WTC11 (cell line): ENCODE results near the gene CYP27A1. TPM values are rescaled to one million over a fixed set of nuclear protein-coding genes. Genes with fewer than 3 reads are reported as not detected.

Experiments
- ATAC-seq: fragments of 200-7000 bp; cut with Tn5 transposase; 2 replicates; pipeline ENCODE4 v1.10.0; 2021; ENCODE audit warnings: mild to moderate bottlenecking, moderate library complexity
- CTCF ChIA-PET: fragments of 300-600 bp; sonication (Branson Sonifier 250); formaldehyde crosslinking; loops from one replicate; lab custom pipeline; 2021; ENCODE audit warnings: antibody characterized with exemption; lab: Charles Lee
- POLR2A ChIA-PET: fragments of 350-600 bp; sonication (Branson Sonifier 250); formaldehyde crosslinking; loops from one replicate; lab custom pipeline; 2021; ENCODE audit warnings: antibody characterized with exemption; lab: Charles Lee
- DNase-seq: peaks from one replicate; pipeline ENCODE4 v3.0.0; 2021; ENCODE audit warnings: low spot score
- H3K27ac Mint-ChIP-seq: 2 replicates; pipeline ENCODE4 v1.8.0; 2021; ENCODE audit warnings: mixed read lengths
- H3K27me3 Mint-ChIP-seq: 2 replicates; pipeline ENCODE4 v1.8.0; 2021; ENCODE audit warnings: low read depth, mild to moderate bottlenecking, moderate library complexity, mixed read lengths
- H3K36me3 Mint-ChIP-seq: 2 replicates; pipeline ENCODE4 v1.8.0; 2021; ENCODE audit warnings: mixed read lengths
- H3K4me1 Mint-ChIP-seq: 2 replicates; pipeline ENCODE4 v1.8.0; 2022; ENCODE audit warnings: mixed read lengths
- H3K4me3 Mint-ChIP-seq: 2 replicates; pipeline ENCODE4 v1.8.0; 2021; ENCODE audit warnings: mild to moderate bottlenecking, moderate library complexity, mixed read lengths
- H3K9me3 Mint-ChIP-seq: 2 replicates; pipeline ENCODE4 v1.8.0; 2021; ENCODE audit warnings: mixed read lengths
- FOXJ3 ChIP-seq: sonication (generic); formaldehyde crosslinking; IDR thresholded peaks from 2 replicates; pipeline ENCODE4 v1.9.0; 2021; ENCODE audit warnings: missing genetic modification reagents, mild to moderate bottlenecking, borderline replicate concordance
- GABPB1 ChIP-seq: sonication (generic); formaldehyde crosslinking; IDR thresholded peaks from 2 replicates; pipeline ENCODE4 v1.8.1; 2023; ENCODE audit warnings: mild to moderate bottlenecking, missing genetic modification reagents
- MXD4 ChIP-seq: fragments of 250-450 bp; sonication (Bioruptor Pico); IDR thresholded peaks from 2 replicates; pipeline ENCODE4 v1.8.0; 2021; ENCODE audit warnings: mild to moderate bottlenecking, moderate library complexity, borderline replicate concordance
- TCF7 ChIP-seq: sonication (generic); formaldehyde crosslinking; IDR thresholded peaks from 2 replicates; pipeline ENCODE4 v1.8.0; 2022; ENCODE audit warnings: mild to moderate bottlenecking, low read depth, missing genetic modification reagents, moderate library complexity
- TEAD1 ChIP-seq: sonication (generic); formaldehyde crosslinking; IDR thresholded peaks from 2 replicates; pipeline ENCODE4 v1.8.0; 2022; ENCODE audit warnings: mild to moderate bottlenecking, missing genetic modification reagents
- TP53 ChIP-seq: sonication (generic); formaldehyde crosslinking; IDR thresholded peaks from 2 replicates; pipeline ENCODE4 v1.8.1; 2023; ENCODE audit warnings: mild to moderate bottlenecking, missing genetic modification reagents
- ZBTB21 ChIP-seq: sonication (generic); formaldehyde crosslinking; IDR thresholded peaks from 2 replicates; pipeline ENCODE4 v1.8.1; 2023; ENCODE audit warnings: mild to moderate bottlenecking, missing genetic modification reagents, borderline replicate concordance
- ZNF219 ChIP-seq: sonication (generic); formaldehyde crosslinking; IDR thresholded peaks from 2 replicates; pipeline ENCODE4 v1.8.0; 2023; ENCODE audit warnings: missing genetic modification reagents, mild to moderate bottlenecking, borderline replicate concordance
- ZNF232 ChIP-seq: sonication (generic); formaldehyde crosslinking; IDR thresholded peaks from 2 replicates; pipeline ENCODE4 v1.8.0; 2022; ENCODE audit warnings: mild to moderate bottlenecking, missing genetic modification reagents
- ZNF263 ChIP-seq: sonication (generic); formaldehyde crosslinking; IDR thresholded peaks from 2 replicates; pipeline ENCODE4 v1.8.1; 2022; ENCODE audit warnings: low read depth, mild to moderate bottlenecking, moderate library complexity, missing genetic modification reagents
- ZNF317 ChIP-seq: sonication (generic); formaldehyde crosslinking; IDR thresholded peaks from 2 replicates; pipeline ENCODE4 v1.8.1; 2023; ENCODE audit warnings: low read depth, mild to moderate bottlenecking, moderate library complexity, missing genetic modification reagents, borderline replicate concordance
- ZNF416 ChIP-seq: fragments of 250-450 bp; sonication (Bioruptor Pico); IDR thresholded peaks from 2 replicates; pipeline ENCODE4 v1.9.0; 2021; ENCODE audit warnings: mild to moderate bottlenecking, inconsistent platforms
- ZNF671 ChIP-seq: fragments of 250-450 bp; sonication (Bioruptor Pico); IDR thresholded peaks from 2 replicates; pipeline ENCODE4 v1.8.0; 2021; ENCODE audit warnings: mild to moderate bottlenecking
- total RNA-seq: library from RNA; stranded (reverse); gene quantifications from 3 replicates; pipeline ENCODE4 v1.2.3, GENCODE V29; 2021
- TF ChIP-seq, protein P1 (sequence below): sonication (generic); formaldehyde crosslinking; IDR thresholded peaks from 2 replicates; pipeline ENCODE4 v1.8.0; 2022; ENCODE audit warnings: mild to moderate bottlenecking, missing genetic modification reagents
- TF ChIP-seq, protein P2 (sequence below): fragments of 250-450 bp; sonication (Bioruptor Pico); IDR thresholded peaks from 2 replicates; pipeline ENCODE4 v1.9.0; 2021; ENCODE audit warnings: mild to moderate bottlenecking
- TF ChIP-seq, protein P3 (sequence below): fragments of 250-450 bp; sonication (Bioruptor Pico); IDR thresholded peaks from 2 replicates; pipeline ENCODE4 v2.1.2; 2022; ENCODE audit warnings: mild to moderate bottlenecking, moderate library complexity
- TF ChIP-seq, protein P4 (sequence below): sonication (generic); formaldehyde crosslinking; IDR thresholded peaks from 2 replicates; pipeline ENCODE4 v1.8.0; 2022; ENCODE audit warnings: mild to moderate bottlenecking, missing genetic modification reagents
- TF ChIP-seq, protein P5 (sequence below): fragments of 250-450 bp; sonication (Bioruptor Pico); IDR thresholded peaks from 2 replicates; pipeline ENCODE4 v1.9.0; 2021; ENCODE audit warnings: moderate library complexity, mild to moderate bottlenecking, inconsistent platforms, borderline replicate concordance
- TF ChIP-seq, protein P6 (sequence below): sonication (generic); formaldehyde crosslinking; IDR thresholded peaks from 2 replicates; pipeline ENCODE4 v1.8.0; 2023; ENCODE audit warnings: missing genetic modification reagents
- TF ChIP-seq, protein P7 (sequence below): sonication (generic); formaldehyde crosslinking; IDR thresholded peaks from 2 replicates; pipeline ENCODE4 v1.8.0; 2022; ENCODE audit warnings: missing genetic modification reagents

The CYP27A1 gene
- total RNA-seq, 1 experiment from 2014 or later: 5.6 TPM

DNA sequence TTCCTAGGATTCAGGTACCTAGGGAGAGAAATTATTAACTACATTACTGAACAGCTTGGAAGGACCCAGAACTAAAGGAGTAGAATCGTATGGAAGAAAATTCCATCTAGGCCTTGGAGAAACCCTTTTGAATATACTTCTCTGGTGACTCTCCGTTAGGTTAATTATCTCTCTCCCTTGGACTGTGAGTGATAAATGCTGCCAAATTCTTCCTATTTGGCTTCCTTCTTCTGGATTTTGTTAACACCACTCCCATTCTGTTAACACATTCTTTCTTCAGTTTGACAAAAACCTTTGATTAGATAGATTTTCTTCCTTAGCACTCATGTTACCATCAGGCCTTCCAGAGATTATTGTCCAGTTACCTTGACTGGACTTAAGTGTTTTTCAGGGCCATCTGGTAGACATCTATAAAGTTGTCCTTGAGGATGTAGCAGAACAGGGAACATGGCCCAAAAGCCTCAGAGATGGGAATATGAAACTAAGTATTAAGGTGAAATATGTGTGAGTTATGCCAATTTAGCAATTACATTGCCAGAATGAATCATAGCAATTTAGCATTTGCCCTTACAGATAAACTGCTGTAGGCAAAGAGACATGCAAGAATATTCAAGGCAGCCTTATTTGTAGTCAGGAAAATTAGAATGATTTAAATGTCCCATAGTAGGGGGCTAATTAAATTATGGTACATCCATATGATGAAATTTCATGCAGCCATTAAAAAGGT, 6.7 kb downstream of the CYP27A1 start (continued):
- TF ChIP-seq, protein P1, sequence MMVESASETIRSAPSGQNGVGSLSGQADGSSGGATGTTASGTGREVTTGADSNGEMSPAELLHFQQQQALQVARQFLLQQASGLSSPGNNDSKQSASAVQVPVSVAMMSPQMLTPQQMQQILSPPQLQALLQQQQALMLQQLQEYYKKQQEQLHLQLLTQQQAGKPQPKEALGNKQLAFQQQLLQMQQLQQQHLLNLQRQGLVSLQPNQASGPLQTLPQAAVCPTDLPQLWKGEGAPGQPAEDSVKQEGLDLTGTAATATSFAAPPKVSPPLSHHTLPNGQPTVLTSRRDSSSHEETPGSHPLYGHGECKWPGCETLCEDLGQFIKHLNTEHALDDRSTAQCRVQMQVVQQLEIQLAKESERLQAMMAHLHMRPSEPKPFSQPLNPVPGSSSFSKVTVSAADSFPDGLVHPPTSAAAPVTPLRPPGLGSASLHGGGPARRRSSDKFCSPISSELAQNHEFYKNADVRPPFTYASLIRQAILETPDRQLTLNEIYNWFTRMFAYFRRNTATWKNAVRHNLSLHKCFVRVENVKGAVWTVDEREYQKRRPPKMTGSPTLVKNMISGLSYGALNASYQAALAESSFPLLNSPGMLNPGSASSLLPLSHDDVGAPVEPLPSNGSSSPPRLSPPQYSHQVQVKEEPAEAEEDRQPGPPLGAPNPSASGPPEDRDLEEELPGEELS: no peak
- no peak for TF ChIP-seq ZBTB21 (CRISPR knock-in tag)
- TF ChIP-seq, all 79 proteins: peak for 0

DNA sequence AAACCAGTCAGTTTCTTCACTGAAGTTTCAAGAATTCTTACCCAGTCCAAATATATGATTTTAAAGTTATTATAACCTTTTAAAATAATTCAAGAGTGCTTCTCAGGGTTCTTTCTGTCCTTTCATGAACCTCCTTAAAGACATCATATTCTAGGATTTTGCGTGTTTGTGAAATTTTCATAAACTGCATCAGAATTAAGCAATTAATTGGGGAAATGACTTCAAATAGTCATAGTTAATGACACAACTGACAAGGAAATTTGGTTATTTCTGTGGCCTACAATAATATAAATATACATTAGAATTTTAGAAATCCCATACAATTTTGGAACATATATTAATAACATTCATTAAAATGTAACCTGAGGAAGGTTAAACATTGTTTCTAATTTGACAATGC, 10.5 kb downstream of the CYP27A1 start:
- TF ChIP-seq TP53 (CRISPR knock-in tag): no peak
- TF ChIP-seq ZNF219 (CRISPR knock-in tag): no peak
- no peak for TF ChIP-seq MXD4 (CRISPR knock-in tag)
- TF ChIP-seq, protein P2, sequence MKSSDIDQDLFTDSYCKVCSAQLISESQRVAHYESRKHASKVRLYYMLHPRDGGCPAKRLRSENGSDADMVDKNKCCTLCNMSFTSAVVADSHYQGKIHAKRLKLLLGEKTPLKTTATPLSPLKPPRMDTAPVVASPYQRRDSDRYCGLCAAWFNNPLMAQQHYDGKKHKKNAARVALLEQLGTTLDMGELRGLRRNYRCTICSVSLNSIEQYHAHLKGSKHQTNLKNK (CRISPR knock-in tag): no peak
- no peak for TF ChIP-seq ZNF416 (CRISPR knock-in tag)
- TF ChIP-seq ZNF232 (CRISPR knock-in tag): no peak
- TF ChIP-seq, protein P3, sequence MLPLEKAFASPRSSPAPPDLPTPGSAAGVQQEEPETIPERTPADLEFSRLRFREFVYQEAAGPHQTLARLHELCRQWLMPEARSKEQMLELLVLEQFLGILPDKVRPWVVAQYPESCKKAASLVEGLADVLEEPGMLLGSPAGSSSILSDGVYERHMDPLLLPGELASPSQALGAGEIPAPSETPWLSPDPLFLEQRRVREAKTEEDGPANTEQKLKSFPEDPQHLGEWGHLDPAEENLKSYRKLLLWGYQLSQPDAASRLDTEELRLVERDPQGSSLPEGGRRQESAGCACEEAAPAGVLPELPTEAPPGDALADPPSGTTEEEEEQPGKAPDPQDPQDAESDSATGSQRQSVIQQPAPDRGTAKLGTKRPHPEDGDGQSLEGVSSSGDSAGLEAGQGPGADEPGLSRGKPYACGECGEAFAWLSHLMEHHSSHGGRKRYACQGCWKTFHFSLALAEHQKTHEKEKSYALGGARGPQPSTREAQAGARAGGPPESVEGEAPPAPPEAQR: no peak
- TF ChIP-seq TEAD1: no peak
- no peak for TF ChIP-seq ZNF317 (CRISPR knock-in tag)
- TF ChIP-seq ZBTB21 (CRISPR knock-in tag): no peak
- no peak for TF ChIP-seq ZNF671 (CRISPR knock-in tag)
- no peak for TF ChIP-seq TCF7
- no peak for TF ChIP-seq ZNF263
- Mint-ChIP-seq H3K4me1 (peaks cover 5% of the 10 kb centered on the region), H3K9me3 (no peaks in the 10 kb centered on the region), H3K36me3 (no peaks in the 10 kb centered on the region), H3K4me3 (no peak overlapping the region), H3K27me3 (no peaks in the 10 kb centered on the region), H3K27ac (no peak overlapping the region)
- no peak for DNase-seq
- CTCF ChIA-PET: no interaction called here
- POLR2A ChIA-PET: no interaction called here
- ATAC-seq: no peak

DNA sequence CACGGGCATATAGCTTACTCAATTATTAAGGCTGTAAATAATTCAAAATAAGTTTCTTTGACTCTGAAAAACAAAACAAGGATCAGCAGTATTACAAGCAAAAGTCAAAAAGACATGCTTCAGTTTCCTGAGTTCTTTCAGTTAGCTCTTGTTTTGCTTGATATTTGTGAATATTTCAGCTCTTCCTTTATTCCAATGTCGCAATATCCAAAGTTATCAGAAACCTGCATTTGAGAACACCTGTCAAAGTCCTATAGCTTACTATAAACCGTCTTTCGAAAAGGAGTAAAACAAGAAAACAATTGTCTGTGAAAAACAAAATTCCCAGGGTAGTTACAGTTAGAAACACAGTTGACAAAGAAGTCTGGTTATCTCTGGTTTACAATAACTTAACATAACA, 14.7 kb downstream of the CYP27A1 start:
- TF ChIP-seq, protein P4, sequence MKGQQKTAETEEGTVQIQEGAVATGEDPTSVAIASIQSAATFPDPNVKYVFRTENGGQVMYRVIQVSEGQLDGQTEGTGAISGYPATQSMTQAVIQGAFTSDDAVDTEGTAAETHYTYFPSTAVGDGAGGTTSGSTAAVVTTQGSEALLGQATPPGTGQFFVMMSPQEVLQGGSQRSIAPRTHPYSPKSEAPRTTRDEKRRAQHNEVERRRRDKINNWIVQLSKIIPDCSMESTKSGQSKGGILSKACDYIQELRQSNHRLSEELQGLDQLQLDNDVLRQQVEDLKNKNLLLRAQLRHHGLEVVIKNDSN (CRISPR knock-in tag): no peak
- TF ChIP-seq, protein P5, sequence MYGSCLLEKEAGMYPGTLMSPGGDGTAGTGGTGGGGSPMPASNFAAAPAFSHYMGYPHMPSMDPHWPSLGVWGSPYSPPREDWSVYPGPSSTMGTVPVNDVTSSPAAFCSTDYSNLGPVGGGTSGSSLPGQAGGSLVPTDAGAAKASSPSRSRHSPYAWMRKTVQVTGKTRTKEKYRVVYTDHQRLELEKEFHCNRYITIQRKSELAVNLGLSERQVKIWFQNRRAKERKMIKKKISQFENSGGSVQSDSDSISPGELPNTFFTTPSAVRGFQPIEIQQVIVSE (CRISPR knock-in tag): no peak
- TF ChIP-seq GABPB1 (CRISPR knock-in tag): no peak
- TF ChIP-seq, protein P6, sequence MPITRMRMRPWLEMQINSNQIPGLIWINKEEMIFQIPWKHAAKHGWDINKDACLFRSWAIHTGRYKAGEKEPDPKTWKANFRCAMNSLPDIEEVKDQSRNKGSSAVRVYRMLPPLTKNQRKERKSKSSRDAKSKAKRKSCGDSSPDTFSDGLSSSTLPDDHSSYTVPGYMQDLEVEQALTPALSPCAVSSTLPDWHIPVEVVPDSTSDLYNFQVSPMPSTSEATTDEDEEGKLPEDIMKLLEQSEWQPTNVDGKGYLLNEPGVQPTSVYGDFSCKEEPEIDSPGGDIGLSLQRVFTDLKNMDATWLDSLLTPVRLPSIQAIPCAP (CRISPR knock-in tag): no peak
- TF ChIP-seq, protein P7, sequence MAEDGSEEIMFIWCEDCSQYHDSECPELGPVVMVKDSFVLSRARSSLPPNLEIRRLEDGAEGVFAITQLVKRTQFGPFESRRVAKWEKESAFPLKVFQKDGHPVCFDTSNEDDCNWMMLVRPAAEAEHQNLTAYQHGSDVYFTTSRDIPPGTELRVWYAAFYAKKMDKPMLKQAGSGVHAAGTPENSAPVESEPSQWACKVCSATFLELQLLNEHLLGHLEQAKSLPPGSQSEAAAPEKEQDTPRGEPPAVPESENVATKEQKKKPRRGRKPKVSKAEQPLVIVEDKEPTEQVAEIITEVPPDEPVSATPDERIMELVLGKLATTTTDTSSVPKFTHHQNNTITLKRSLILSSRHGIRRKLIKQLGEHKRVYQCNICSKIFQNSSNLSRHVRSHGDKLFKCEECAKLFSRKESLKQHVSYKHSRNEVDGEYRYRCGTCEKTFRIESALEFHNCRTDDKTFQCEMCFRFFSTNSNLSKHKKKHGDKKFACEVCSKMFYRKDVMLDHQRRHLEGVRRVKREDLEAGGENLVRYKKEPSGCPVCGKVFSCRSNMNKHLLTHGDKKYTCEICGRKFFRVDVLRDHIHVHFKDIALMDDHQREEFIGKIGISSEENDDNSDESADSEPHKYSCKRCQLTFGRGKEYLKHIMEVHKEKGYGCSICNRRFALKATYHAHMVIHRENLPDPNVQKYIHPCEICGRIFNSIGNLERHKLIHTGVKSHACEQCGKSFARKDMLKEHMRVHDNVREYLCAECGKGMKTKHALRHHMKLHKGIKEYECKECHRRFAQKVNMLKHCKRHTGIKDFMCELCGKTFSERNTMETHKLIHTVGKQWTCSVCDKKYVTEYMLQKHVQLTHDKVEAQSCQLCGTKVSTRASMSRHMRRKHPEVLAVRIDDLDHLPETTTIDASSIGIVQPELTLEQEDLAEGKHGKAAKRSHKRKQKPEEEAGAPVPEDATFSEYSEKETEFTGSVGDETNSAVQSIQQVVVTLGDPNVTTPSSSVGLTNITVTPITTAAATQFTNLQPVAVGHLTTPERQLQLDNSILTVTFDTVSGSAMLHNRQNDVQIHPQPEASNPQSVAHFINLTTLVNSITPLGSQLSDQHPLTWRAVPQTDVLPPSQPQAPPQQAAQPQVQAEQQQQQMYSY (CRISPR knock-in tag): no peak
- no peak for TF ChIP-seq FOXJ3 (CRISPR knock-in tag)
- Mint-ChIP-seq H3K27ac (no peak overlapping the region), H3K4me1 (peaks cover 23% of the 10 kb centered on the region), H3K27me3 (no peaks in the 10 kb centered on the region), H3K4me3 (no peak overlapping the region), H3K9me3 (no peaks in the 10 kb centered on the region), H3K36me3 (no peaks in the 10 kb centered on the region)
- ChIA-PET POLR2A (no interaction called here), CTCF (interaction anchor here (2.7 kb wide), 1 partner anchor 51 kb away, joined by 9 read pairs; no protein-coding TSS in a partner anchor)
- ATAC-seq (no peak), DNase-seq (no peak)
